Activated T-cell treated with anti-CD3 and anti-CD28 coated beads for 24 hours (primary cell): Measurements from ENCODE around the gene LRRC40.
A peak's percentile ranks its signal among the peaks of the same experiment; 100 is the strongest.
"Not testable (repeated sequence)": the region's sequence is repeated elsewhere in the genome, so short reads cannot be mapped to it uniquely, and the experiment has no call there.

Source experiments
- DNase-seq: peaks from one replicate; pipeline ENCODE4 v3.0.0-alpha.2; 2020; ENCODE audit warnings: low read depth

Gene LRRC40

GRCh38 chr1:70205434-70206118 is at the start of gene LRRC40:
Gene LRRC40 (minus strand): TSS chr1:70205579. CDS start chr1:70205540, 39 bp downstream.
- DNase-seq, result peak; percentile 97

- DNase-seq, result no peak
Measured at GRCh38 chr1:70248729-70249128, 43.4 kb upstream of the LRRC40 start.

- no peak for DNase-seq
Measured at GRCh38 chr1:70247768-70248167, 42.4 kb upstream of the LRRC40 start.

GRCh38 chr1:70247122-70247521 is 41.7 kb upstream of the LRRC40 start:
- no peak for DNase-seq

GRCh38 chr1:70239940-70240339 is 34.6 kb upstream of the LRRC40 start:
- no peak for DNase-seq

- DNase-seq, result no peak
Measured at GRCh38 chr1:70234733-70235132, 29.4 kb upstream of the LRRC40 start.

GRCh38 chr1:70231475-70231874 is 26.1 kb upstream of the LRRC40 start:
- DNase-seq, result no peak

- DNase-seq, result no peak
Measured at GRCh38 chr1:70228670-70229069, 23.3 kb upstream of the LRRC40 start.

GRCh38 chr1:70227439-70227838 is 22.1 kb upstream of the LRRC40 start:
- no peak for DNase-seq

GRCh38 chr1:70224954-70225353 is 19.6 kb upstream of the LRRC40 start:
- DNase-seq, result no peak

- DNase-seq, result no peak
Measured at GRCh38 chr1:70222716-70223235, 17.4 kb upstream of the LRRC40 start.

GRCh38 chr1:70221238-70222121 is 16.1 kb upstream of the LRRC40 start, which contains the start of gene SRSF11:
Gene SRSF11 (plus strand): TSS chr1:70221380. CDS start chr1:70221637, 257 bp downstream.
- DNase-seq, result peak; percentile 97

- no peak for DNase-seq
Measured at GRCh38 chr1:70220517-70221237, 15.3 kb upstream of the LRRC40 start.

- DNase-seq, result no peak
Measured at GRCh38 chr1:70220015-70220414, 14.6 kb upstream of the LRRC40 start.

GRCh38 chr1:70211541-70211940 is 6.2 kb upstream of the LRRC40 start:
- no peak for DNase-seq

GRCh38 chr1:70210820-70211219 is 5.4 kb upstream of the LRRC40 start:
- no peak for DNase-seq

GRCh38 chr1:70208292-70208691 is 2.9 kb upstream of the LRRC40 start:
- no peak for DNase-seq

- DNase-seq, result no peak
Measured at GRCh38 chr1:70207492-70207891, 2.1 kb upstream of the LRRC40 start.

- DNase-seq, result not testable (repeated sequence)
Measured at GRCh38 chr1:70206833-70207232, 1.5 kb upstream of the LRRC40 start.

- no peak for DNase-seq
Measured at GRCh38 chr1:70205071-70205433, 327 bp downstream of the LRRC40 start.

- no peak for DNase-seq
Measured at GRCh38 chr1:70204600-70204999, 779 bp downstream of the LRRC40 start.

- no peak for DNase-seq
Measured at GRCh38 chr1:70204139-70204538, 1.2 kb downstream of the LRRC40 start.
